MM.1S (cell line): ENCODE data around the gene EXOSC7.

Experiments used
- EZH2 ChIP-seq: fragments of 300-600 bp; sonication (generic); optimal IDR thresholded peaks from 2 replicates; pipeline ENCODE3; 2017; ENCODE audit warnings: low read depth, mild to moderate bottlenecking, antibody characterized with exemption, low read length, mixed read lengths
- EZH2phosphoT487 ChIP-seq: fragments of 300-600 bp; sonication (generic); IDR thresholded peaks from 2 replicates; pipeline ENCODE4 v1.6.1; 2018; ENCODE audit warnings: antibody characterized with exemption, low read length
- TF ChIP-seq, protein P1 (sequence below): fragments of 300-600 bp; sonication (generic); IDR thresholded peaks from 2 replicates; pipeline ENCODE4 v1.5.1; 2016; ENCODE audit warnings: antibody characterized with exemption, low read length, mixed read lengths

DNA sequence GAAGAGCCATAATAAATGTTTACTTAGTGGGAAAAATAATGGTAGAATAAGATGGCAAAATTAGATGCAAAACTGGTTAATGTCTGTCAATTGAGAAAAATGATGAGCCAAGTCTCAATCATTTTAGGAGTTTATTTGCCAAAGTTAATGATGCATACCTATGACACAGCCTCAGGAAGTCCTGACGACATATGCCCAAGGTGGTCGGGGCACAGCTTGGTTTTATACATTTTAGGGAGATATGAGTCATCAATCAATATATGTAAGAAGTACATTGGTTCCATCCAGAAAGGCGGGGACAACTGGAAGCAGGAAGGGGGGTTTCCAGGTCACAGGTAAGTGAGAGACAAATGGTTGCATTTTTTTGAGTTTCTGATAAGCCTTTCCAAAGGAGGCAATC, 81.5 kb downstream of the EXOSC7 start:
- TF ChIP-seq, protein P1, sequence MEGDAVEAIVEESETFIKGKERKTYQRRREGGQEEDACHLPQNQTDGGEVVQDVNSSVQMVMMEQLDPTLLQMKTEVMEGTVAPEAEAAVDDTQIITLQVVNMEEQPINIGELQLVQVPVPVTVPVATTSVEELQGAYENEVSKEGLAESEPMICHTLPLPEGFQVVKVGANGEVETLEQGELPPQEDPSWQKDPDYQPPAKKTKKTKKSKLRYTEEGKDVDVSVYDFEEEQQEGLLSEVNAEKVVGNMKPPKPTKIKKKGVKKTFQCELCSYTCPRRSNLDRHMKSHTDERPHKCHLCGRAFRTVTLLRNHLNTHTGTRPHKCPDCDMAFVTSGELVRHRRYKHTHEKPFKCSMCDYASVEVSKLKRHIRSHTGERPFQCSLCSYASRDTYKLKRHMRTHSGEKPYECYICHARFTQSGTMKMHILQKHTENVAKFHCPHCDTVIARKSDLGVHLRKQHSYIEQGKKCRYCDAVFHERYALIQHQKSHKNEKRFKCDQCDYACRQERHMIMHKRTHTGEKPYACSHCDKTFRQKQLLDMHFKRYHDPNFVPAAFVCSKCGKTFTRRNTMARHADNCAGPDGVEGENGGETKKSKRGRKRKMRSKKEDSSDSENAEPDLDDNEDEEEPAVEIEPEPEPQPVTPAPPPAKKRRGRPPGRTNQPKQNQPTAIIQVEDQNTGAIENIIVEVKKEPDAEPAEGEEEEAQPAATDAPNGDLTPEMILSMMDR: no peak
- TF ChIP-seq EZH2phosphoT487: no peak
- no peak for TF ChIP-seq EZH2
